ENCODE measurements around the gene NDUFA8. TPM values are rescaled to one million over a fixed set of nuclear protein-coding genes. Genes with fewer than 3 reads are reported as not detected.

NDUFA8 gene
- total and polyA plus RNA-seq, 9 of the 15 experiments (the other 6 are each of a cell fraction or from before 2014, with no cell fraction given), result 105 to 212 (median 133) TPM

DNA sequence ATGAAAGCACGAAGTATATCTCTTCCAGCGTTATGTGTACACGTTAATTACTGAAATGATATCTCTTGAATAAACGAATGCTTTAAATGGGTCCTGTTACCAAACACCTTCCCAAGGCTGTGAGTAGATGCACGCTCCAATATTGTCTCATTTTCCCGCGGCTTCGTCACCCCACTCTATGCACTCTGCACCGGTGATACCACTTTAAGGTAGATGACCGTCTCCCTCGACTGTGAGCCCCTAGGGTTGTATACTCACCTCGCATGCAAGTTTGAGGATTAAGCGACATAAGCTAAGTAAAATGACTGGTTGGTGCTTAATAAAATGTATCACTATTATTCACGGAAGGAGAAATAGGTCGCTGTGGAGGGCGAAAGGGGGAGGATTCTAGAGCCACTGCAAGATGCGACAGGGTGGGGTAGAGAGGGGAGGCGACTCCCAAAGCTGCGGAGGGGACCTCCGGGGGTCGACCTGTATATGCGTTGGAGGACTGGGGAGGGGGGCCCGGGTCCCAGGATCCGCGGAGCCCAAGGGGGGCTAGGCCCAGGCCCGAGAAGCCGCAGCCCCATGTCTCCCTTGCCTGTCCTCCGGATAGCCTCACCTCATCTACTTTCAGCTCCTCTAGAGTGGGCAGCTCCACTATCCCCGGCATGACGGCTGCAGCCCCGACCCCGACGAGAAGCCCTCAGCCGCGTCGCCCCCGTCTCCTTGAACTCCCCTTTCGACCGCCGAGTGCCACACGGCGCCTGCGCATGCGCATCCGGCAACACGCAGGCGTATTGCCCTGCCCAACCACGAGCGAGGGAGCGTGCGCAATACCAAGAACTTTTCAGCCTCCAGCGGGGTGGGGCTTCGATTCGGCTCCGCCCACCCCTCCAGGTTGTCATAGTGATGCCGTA, at the start of gene NDUFA8, which contains the start of gene MORN5 (continued):
- TF ChIP-seq, protein P1, sequence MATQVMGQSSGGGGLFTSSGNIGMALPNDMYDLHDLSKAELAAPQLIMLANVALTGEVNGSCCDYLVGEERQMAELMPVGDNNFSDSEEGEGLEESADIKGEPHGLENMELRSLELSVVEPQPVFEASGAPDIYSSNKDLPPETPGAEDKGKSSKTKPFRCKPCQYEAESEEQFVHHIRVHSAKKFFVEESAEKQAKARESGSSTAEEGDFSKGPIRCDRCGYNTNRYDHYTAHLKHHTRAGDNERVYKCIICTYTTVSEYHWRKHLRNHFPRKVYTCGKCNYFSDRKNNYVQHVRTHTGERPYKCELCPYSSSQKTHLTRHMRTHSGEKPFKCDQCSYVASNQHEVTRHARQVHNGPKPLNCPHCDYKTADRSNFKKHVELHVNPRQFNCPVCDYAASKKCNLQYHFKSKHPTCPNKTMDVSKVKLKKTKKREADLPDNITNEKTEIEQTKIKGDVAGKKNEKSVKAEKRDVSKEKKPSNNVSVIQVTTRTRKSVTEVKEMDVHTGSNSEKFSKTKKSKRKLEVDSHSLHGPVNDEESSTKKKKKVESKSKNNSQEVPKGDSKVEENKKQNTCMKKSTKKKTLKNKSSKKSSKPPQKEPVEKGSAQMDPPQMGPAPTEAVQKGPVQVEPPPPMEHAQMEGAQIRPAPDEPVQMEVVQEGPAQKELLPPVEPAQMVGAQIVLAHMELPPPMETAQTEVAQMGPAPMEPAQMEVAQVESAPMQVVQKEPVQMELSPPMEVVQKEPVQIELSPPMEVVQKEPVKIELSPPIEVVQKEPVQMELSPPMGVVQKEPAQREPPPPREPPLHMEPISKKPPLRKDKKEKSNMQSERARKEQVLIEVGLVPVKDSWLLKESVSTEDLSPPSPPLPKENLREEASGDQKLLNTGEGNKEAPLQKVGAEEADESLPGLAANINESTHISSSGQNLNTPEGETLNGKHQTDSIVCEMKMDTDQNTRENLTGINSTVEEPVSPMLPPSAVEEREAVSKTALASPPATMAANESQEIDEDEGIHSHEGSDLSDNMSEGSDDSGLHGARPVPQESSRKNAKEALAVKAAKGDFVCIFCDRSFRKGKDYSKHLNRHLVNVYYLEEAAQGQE (IDR thresholded peaks at IDR 0.05; ENCODE audit: borderline replicate concordance), result no peak
- TF ChIP-seq, protein P1 (CRISPR knock-in tag; IDR thresholded peaks at IDR 0.05; ENCODE audit: low read depth), result 0 out of 2 replicates have a peak, but pooled peaks have one; percentile 27
- no peak for TF ChIP-seq GABPB1 (CRISPR knock-in tag; IDR thresholded peaks at IDR 0.05)
- TF ChIP-seq RFX7 (CRISPR knock-in tag; IDR thresholded peaks at IDR 0.05), result no peak
- TF ChIP-seq, protein P2, sequence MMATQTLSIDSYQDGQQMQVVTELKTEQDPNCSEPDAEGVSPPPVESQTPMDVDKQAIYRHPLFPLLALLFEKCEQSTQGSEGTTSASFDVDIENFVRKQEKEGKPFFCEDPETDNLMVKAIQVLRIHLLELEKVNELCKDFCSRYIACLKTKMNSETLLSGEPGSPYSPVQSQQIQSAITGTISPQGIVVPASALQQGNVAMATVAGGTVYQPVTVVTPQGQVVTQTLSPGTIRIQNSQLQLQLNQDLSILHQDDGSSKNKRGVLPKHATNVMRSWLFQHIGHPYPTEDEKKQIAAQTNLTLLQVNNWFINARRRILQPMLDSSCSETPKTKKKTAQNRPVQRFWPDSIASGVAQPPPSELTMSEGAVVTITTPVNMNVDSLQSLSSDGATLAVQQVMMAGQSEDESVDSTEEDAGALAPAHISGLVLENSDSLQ (IDR thresholded peaks at IDR 0.05), result no peak
- TF ChIP-seq, protein P3, sequence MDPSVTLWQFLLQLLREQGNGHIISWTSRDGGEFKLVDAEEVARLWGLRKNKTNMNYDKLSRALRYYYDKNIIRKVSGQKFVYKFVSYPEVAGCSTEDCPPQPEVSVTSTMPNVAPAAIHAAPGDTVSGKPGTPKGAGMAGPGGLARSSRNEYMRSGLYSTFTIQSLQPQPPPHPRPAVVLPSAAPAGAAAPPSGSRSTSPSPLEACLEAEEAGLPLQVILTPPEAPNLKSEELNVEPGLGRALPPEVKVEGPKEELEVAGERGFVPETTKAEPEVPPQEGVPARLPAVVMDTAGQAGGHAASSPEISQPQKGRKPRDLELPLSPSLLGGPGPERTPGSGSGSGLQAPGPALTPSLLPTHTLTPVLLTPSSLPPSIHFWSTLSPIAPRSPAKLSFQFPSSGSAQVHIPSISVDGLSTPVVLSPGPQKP (CRISPR knock-in tag; IDR thresholded peaks at IDR 0.05), result no peak
- TF ChIP-seq ZNF41 (CRISPR knock-in tag; conservative IDR thresholded peaks at IDR 0.05), result no peak
- TF ChIP-seq DMBX1 (CRISPR knock-in tag; IDR thresholded peaks at IDR 0.05; ENCODE audit: borderline replicate concordance), result no peak
- peak in 1 of 2 experiments; percentile 69; a peak in 1 of 4 replicates for TF ChIP-seq CSDE1 (IDR thresholded peaks at IDR 0.05)
- 0 out of 2 replicates have a peak, but pooled peaks have one; percentile 10 for TF ChIP-seq SMARCA4 (IDR thresholded peaks at IDR 0.05)
- TF ChIP-seq MCM3 (IDR thresholded peaks at IDR 0.05), result no peak
- no peak for TF ChIP-seq RBM39 (optimal IDR thresholded peaks at IDR 0.05; ENCODE audit: low read depth, low read length)
- TF ChIP-seq ZNF668 (CRISPR knock-in tag; IDR thresholded peaks at IDR 0.05), result no peak
- TF ChIP-seq, protein P4, sequence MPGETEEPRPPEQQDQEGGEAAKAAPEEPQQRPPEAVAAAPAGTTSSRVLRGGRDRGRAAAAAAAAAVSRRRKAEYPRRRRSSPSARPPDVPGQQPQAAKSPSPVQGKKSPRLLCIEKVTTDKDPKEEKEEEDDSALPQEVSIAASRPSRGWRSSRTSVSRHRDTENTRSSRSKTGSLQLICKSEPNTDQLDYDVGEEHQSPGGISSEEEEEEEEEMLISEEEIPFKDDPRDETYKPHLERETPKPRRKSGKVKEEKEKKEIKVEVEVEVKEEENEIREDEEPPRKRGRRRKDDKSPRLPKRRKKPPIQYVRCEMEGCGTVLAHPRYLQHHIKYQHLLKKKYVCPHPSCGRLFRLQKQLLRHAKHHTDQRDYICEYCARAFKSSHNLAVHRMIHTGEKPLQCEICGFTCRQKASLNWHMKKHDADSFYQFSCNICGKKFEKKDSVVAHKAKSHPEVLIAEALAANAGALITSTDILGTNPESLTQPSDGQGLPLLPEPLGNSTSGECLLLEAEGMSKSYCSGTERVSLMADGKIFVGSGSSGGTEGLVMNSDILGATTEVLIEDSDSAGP (CRISPR knock-in tag; IDR thresholded peaks at IDR 0.05), result peak; percentile 62
- TF ChIP-seq CHD1 (IDR thresholded peaks at IDR 0.05; ENCODE audit: low read length), result no peak
- TF ChIP-seq ARNT (IDR thresholded peaks at IDR 0.05), result no peak
- no peak for TF ChIP-seq POLR3A (IDR thresholded peaks at IDR 0.05; ENCODE audit: borderline replicate concordance, extremely low read depth, insufficient read depth, insufficient read length)

Measured in K562 (cell line).